Brain pericyte (primary cell): ENCODE data around the gene RABL6.
"Not testable (repeated sequence)": the region's sequence is repeated elsewhere in the genome, so short reads cannot be mapped to it uniquely, and the experiment has no call there.

Source experiments
- DNase-seq: peaks from one replicate; pipeline ENCODE4 v3.0.0-alpha.2; 2012; ENCODE audit warnings: low read depth, low spot score

The RABL6 gene, protein sequence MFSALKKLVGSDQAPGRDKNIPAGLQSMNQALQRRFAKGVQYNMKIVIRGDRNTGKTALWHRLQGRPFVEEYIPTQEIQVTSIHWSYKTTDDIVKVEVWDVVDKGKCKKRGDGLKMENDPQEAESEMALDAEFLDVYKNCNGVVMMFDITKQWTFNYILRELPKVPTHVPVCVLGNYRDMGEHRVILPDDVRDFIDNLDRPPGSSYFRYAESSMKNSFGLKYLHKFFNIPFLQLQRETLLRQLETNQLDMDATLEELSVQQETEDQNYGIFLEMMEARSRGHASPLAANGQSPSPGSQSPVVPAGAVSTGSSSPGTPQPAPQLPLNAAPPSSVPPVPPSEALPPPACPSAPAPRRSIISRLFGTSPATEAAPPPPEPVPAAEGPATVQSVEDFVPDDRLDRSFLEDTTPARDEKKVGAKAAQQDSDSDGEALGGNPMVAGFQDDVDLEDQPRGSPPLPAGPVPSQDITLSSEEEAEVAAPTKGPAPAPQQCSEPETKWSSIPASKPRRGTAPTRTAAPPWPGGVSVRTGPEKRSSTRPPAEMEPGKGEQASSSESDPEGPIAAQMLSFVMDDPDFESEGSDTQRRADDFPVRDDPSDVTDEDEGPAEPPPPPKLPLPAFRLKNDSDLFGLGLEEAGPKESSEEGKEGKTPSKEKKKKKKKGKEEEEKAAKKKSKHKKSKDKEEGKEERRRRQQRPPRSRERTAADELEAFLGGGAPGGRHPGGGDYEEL

DNA sequence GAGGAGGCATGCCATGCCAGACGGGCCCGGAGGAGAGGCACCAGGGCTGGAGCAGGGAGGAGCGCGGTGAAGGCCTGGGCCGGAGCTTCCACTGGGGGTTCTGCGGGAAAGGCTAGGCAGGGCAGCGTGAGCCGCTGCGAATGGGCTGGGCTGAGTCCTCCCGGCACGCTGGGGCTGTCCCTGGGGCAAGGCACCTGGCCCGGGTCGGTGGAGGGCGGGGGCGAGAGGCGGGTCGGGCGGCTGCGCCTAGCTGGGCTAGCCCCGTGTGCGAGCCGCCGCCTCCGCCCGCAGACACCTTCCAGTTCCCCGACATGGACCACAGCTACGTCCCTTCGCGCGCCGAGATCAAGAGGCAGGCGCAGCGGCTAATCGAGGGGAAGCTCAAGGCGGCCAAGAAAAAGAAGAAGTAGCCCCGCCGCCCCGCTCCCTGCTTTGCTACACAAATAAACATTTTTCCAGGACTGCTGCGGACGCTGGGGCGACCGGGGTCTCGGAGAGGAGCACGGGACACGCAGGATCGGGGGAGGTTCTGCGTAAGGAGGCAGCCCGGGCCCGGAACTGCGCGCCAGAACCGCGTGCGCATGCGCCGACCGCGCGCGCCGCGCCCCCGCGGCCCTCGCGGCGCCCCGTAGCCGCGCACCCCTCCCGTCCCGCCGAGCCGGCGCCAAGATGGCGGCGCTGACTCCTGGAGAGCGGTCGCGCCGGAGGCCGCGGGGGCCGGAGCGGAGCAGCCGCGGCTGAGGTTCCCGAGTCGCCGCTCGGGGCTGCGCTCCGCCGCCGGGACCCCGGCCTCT is at the start of gene RABL6:
Gene RABL6, plus strand, starts transcription at position 668 of the 794 bp plus-strand sequence. CDS start 249 bp downstream, outside the sequence.
- no peak for DNase-seq

DNA sequence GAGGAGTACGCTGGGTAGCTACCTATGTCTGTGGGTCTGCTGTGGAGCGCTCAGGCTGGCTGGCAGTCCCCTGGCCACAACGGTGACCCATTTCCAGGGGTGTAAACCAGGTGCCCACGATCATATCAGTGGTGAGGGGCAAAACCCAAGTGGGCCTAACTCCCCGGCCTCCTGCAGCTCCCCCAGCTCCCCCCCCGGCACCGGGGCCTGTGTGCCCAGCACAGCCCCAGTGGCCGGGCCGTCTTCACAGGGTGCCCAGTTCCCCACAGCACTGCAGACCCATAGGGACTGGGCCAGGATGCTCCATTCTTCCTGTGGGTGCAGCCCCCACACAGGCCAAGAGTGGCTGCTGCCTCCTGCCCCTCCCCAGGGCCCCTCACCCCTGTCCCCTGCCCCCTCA is 48.7 kb upstream of the RABL6 start:
- no peak for DNase-seq

DNA sequence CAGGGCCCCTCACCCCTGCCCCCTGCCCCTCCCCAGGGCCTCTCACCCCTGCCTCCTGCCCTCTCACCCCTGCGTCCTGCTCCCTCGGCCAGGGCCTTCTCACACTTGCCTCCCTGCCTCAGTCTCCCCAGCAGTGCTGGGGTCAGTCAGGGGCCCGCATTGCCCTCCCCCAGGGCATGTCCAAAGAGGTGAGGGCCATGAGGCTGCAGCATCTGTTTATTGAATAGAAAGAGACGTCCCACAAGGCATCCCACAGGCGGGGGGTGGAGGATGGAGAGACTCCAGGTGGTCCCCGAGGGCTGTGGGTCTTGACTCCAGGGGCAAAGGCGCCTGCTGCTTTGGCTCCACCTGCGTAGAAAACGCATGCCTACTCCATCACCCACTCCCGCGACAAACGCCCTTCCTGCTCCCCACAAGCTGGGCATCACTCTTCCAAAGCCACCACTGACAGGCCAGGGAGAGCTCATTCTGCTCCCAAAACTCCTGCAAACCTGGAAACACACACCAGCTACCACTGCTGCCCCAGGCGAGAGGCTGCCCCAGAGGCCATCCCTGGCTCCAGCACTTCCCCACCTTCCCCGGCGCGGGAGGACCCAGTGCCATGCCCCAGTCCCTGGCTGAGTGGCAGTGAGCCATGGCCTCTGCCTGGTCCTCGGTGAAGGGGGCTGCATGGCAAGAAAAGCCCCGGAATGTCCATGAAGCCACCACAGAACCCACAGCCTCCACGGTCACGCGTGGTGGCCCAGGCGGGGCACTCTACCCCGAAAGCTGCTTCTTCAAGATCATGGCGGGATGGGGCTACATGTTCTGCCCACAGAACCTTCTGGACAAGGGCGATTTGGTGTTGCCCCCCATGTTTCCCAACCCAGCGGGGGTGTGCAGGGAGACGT is 48.1 kb upstream of the RABL6 start:
- no peak for DNase-seq

DNA sequence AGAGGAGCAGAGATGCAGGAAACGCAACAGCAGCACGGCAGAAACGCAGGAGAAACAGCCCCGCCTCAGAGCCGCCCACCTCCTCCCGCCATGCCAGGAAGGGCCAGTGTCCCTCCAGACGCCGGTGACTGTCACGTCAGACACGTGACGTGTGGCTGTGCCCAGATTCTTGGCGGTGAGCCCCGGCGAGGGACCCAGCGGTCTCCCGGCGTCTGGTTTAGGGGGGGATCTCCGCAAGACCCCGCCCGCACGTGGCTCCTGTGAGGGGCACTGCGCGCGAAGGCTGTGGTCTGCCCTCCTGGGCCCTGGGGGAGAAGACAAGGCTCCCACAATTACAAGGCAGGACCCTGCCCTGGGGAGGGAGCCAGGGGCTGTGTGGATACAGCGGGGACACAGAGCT is 47.3 kb upstream of the RABL6 start:
- DNase-seq, result no peak

DNA sequence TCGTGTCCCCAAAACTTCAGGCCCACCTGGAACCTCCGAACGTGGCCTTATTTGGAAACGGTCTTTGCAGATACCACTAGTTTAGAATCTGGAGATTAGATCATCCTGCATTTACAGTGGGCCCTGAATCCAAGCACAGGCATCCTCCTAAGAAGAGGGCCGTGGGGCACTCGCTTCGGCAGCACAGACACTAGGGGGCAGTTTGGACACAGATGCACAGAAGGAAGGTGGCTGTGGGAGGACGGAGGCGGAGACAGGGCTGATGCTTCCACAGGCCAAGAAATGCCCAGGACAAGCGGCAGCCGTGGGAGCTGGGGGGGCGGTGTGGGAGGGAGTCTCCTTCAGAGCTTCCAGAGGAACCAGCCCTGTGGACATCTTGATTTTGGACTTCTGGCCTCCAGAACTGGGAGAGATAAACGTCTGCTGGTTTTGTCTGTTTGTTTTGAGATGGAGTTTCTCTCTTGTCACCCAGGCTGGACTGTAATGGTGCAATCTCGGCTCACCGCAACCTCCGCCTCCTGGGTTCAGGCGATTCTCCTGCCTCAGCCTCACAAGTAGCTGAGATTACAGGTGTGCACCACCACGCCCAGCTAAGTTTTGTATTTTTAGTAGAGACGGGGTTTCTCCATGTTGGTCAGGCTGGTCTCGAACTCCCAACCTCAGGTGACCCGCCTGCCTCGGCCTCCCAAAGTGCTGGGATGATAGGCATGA is 46.8 kb upstream of the RABL6 start:
- not testable (repeated sequence) for DNase-seq

DNA sequence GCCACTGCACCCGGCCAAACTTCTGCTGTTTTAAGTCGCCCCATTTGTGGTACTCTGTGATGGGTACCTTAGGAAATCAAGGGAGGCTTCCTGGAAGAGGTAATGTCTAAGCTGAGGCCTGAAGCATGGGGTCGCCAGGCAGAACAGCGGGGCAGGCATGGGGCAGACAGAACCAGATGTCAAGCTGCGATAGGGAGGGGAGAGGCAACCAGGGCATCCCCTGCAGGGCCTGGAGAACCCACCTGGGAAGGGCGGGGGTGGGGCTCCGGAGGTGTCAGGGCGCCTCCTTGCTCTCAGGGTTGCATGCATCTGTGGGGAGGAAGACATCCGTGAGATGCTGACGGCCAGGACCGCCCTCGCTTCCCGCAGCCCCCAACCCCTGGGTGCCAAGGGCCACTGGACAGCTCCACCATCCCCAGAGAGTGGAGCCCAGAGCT is 46.2 kb upstream of the RABL6 start:
- DNase-seq, result no peak

DNA sequence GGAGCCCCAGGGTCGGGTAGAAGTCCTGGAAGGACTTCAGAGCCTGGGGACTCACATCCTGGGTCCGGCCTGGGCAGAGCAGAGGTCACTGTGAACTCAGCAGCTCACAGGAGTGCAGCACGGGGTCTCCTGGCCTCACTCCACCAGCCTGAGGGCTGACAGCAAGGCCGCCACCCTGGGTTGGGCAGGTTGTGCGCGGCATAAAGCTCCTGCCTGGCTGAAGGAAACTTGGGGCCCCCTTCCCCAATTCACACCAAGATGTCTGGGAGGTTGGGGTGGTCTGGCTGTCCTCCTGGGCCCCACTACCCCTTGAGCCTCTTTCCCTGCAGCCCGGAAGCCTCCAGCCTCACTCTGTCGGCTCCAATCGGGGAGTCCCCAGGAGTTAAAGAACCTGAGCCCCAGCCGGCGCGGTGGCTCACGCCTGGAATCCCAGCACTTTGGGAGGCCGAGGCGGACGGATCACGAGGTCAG is 45.5 kb upstream of the RABL6 start:
- DNase-seq, result no peak

DNA sequence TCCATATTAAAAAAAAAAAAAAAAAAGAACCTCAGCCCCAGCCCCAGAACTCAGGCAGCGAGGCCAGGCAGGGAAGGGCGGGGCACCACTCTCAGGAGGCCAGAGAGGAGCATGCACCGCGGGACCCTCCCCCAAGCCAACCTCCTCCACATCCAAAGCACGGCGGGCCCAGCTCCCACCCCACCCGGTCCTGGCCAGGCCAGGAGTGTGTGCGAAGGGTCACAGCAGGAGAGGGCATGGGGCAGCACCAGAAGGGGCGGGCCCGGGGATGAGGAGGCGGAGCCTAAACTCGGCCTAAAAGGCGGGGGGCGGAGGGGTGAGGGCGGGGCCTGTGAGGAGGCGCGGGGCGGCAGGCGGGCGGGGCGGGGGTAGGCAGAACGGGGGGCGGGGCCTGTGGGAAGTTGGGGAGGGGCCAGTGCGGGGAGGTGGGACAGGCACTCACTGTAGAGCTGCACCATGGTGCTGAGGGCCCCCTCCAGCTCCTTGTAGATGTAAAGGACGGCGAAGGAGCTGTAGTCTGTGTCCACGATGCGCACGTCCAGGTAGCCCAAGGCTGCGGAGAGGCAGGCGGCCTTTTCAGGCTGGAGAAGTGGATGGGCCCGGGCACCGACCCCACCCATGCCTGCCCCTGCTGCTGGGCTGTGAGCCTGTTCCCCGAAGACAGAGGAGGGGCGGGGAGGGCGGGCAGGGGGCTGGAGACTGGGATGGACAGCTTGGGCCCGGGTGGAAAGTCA is 44.7 kb upstream of the RABL6 start:
- DNase-seq, result no peak

DNA sequence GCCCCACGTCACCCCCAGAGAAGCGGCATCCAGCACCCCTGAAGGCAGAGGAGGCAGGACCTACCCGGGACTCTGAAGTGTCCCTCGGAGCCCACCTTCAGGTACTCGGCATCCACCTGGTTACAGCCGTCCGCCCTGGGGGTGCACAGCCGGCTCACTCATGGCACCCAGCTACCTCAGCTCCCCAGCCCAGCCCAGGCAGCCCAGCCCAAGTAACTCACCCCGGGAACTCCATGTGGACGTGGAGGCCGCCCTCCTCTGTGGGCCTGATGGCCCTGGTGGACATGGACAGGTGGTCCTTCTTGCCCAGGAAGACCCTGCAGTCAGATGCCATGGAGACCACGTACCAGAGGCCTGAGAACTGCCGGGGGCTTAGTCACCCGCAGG is 44.1 kb upstream of the RABL6 start:
- DNase-seq, result no peak

DNA sequence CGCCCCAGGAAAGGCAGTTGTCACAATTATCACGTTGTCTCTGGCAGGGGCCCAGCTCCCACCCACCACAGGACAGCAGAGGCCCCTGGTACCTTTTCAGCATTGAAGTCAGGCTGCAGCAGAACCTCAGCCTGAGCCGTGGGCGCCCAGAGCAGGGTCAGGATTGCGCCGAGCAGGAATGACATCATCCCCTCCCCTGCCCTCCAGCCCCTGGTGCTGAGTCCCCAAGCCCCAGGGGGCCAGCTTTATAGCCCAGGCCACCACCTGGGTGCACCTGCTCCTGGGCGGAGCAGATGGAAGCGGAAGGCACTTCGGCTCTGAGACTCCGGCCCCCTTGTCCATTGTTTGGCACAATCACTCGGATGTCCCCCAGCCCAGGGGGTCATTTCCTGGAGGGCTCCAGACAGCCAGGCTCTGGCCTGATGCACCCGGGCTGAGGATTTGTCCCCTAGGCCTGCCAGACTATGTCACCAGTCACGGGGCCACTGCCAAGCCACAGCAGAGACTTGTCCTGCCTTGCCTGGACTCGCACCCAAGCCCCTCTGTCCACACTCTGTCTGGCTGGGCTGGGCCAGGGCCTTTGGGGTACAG is 43.4 kb upstream of the RABL6 start, which contains the start of gene LCN15:
Gene LCN15, minus strand, starts transcription at position 218 of the 591 bp plus-strand sequence. Its CDS starts 30 bp downstream, at position 188.
- DNase-seq, result no peak

DNA sequence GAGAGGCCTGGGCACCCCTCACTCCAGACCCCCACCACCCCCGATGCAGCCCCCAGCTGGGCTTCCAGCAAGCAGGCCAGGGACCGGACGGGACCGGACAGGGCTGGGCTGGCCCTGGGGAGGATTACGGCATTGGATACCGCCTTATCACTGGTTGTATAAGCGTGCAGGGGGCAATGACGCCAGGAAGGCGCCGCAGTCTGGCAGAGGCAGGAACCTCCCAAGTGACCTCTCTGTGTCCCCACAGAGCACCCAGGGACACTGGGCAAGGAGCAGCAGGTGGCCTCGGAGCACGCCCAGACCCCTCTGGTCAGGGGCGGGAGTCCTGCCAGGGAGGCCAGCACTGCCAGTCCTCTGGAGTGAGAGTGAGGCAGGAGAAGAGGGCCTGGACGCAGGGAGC is 42.7 kb upstream of the RABL6 start:
- no peak for DNase-seq

DNA sequence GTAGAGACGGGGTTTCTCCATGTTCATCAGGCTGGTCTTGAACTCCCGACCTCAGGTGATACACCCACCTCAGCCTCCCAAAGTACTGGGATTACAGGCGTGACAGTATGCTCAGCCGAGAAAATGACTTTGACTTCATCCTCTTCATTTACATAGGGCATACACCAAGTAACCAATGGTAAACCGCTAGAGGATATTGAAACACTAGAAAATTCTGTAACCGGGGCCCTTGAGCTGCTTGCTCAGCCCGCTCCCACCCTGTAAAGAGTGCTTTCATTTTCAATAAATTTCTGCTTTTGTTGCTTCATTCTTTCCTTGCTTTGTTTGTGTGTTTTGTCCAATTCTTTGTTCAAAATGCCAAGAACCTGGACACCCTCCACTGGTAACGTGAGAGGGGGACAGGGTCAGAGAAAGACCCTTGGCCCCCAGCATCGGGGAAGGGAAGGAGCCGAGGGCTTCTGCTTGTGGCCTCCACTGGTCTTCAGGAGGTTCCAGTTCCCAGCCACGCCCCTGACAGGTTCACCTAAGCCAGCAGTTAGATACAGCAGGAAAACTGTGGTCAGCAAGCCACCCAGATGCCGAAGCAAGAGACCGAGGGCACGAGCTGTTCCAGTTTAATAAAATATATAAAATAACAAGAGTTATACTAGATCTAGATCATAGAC is 41.9 kb upstream of the RABL6 start:
- not testable (repeated sequence) for DNase-seq

DNA sequence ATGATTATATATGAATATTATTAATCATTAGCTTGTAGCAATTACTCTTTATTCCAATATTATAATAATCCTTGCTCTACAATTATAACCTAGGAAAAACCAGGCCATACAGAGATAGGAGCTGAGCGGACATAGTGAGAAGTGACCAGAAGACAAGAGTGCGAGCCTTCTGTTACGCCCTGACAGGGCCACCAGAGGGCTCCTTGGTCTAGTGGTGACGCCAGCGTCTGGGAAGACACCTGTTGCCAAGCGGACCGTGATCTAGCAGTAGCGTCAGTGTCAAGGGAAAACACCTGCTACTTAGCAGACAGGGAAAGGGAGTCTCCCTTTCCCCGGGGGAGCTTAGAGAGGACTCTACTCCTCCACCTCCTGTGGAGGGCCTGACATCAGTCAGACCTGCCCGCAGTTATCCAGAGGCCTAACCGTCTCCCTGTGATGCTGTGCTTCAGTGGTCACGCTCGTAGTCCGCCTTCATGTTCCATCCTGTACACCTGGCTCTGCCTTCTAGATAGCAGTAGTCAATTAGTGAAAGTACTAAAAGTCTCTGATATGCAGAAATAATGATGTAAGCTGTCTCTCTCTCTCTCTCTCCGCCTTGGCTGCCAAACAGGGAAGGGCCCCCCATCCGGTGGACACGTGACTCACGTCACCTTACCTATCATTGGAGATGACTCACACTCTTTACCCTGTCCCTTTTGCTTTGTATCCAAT is 41.2 kb upstream of the RABL6 start:
- DNase-seq, result not testable (repeated sequence)

DNA sequence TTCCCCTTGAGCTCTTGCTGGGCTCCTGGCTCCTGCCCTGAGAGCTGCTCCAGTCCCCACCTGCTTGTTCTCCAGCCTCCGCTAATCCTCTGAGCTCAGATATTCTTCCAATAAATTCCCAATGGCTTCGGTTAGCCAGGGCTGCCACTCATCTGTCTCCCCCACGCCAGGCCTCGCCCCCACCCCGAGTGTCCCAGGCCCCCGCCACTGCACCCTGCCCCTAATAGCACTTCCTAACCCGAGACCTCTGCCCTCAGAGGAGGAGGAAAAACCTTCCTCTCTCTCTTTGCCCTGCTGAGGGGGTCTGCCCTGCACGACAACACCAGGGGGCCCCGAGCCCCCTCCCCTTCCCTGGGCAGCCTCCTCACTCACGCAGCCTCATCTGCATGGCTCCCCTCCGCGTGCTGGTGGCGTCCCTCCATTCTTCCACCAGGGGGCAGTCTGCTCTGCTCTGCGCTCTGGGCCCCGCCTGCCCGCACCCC is 38.0 kb upstream of the RABL6 start:
- no peak for DNase-seq

DNA sequence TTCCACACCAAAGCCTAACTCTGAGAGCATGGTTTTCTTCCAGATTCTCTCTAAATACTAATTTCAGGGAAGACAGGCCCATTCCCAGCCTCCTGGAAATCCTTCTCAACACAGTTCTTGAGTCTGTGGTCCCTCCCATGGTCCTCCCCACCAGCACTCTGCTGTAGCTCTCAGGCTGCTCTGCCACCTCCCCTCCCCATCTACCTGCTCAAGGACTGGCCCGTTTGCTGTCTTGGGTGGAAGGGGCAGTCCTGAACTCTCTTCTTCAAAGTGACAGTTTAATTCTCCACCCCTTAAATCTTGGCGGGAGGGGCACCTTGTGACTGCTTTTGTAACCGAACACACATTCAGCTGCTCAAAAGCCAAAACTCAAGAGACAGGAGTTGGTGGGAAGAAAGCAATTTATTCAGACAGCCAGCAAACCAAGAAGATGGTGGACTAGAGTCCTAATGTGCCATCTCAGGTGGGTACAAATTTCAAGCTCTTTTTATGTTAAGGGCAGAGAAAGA is 35.8 kb upstream of the RABL6 start:
- DNase-seq, result no peak

DNA sequence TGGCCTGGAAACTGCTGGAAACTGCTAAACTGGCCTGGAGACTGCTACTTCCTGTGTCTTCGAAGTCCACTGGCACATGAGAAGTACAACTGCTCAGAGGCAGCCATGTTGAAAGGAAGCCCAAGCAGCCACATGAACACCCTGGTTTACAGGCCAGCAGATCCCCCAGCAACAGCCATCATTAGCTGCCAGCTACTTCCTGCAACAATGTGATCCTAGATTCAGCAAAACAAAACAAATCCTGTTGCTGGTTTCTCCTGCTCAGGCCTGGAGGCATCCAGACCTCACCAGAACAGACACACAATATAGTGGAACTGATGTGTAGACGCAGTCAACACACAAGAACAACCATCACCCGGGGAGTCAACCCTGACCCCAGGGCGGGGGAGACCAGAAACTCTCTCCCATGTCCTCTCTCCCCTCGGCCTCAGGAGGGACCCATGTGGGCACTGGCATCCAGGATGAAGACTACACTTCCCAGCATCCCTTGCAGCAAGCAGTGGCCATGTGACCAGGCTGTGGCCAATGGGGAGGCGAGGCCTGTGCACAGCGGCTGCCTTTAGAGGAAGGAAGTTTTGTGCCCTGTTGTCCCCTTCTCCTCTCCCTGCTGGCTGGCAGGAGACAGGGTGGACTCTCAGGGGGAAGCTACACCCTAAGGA is 34.2 kb upstream of the RABL6 start:
- DNase-seq, result no peak

DNA sequence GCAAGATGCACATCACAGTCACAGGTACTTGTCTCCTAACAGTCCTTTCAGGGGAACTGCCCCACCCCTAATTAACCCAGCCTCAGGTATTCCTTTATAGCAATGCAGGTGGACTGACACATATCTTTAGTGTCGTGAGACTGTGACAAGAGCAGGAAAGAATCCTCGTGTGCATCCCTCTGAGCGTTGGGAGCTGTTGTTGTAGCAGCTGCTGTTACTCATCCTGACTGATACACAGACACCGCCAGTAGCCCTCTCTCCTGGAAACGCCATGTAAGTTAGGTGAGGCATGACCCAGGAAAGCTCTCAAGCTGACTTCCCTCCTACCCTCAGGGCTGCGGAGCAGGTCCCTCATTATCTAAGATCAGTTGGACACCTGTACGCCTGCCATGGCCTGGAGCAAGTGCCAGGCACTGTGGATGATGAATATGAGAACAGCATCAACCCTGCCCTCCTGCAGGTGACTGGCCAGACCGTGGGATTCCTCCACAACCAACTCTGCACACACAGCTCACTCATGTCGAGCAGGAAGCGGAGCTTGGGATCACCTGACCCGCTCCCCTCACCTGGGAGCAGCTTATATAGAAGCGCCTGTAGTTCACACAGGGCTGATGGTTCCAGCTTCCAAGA is 33.2 kb upstream of the RABL6 start:
- DNase-seq, result no peak
